HepG2 (cell line): ENCODE measurements around the gene DHX16. TPM values are rescaled to one million over a fixed set of nuclear protein-coding genes. Genes with fewer than 3 reads are reported as not detected.
A peak's percentile ranks its signal among the peaks of the same experiment; 100 is the strongest.

Source experiments
- CREM ChIP-seq, 2 experiments: sonication (generic) in 1 of 2; formaldehyde crosslinking in 1 of 2; IDR thresholded peaks; 2 replicates each; pipeline versions ENCODE4 v1.4.0 to v1.6.1; 2016 to 2020; ENCODE audit warnings: antibody characterized with exemption in 1 of 2, mild to moderate bottlenecking in 1 of 2, missing genetic modification reagents in 1 of 2
- HINFP ChIP-seq: sonication (generic); formaldehyde crosslinking; IDR thresholded peaks from 2 replicates; pipeline ENCODE4 v1.4.0; 2020; ENCODE audit warnings: low read depth, mild to moderate bottlenecking, missing genetic modification reagents
- HMGA1 ChIP-seq: sonication (generic); formaldehyde crosslinking; conservative IDR thresholded peaks from 2 replicates; pipeline ENCODE4 v1.4.0; 2020; ENCODE audit warnings: missing genetic modification reagents
- HOXA5 ChIP-seq: sonication (generic); formaldehyde crosslinking; IDR thresholded peaks from 2 replicates; pipeline ENCODE4 v1.4.0; 2020; ENCODE audit warnings: missing genetic modification reagents
- KDM5B ChIP-seq: sonication (generic); formaldehyde crosslinking; IDR thresholded peaks from 2 replicates; pipeline ENCODE4 v1.4.0; 2020; ENCODE audit warnings: missing genetic modification reagents, mild to moderate bottlenecking, borderline replicate concordance
- MAF1 ChIP-seq: sonication (generic); formaldehyde crosslinking; IDR thresholded peaks from 2 replicates; pipeline ENCODE4 v1.5.0; 2020; ENCODE audit warnings: missing genetic modification reagents, borderline replicate concordance
- MAZ ChIP-seq, 2 experiments: sonication (generic) in 1 of 2; formaldehyde crosslinking in 1 of 2; IDR thresholded peaks; 2 replicates each; pipeline versions ENCODE4 v1.5.0 to v1.6.1; 2012 to 2020; ENCODE audit warnings: low read depth in 2 of 2, mild to moderate bottlenecking in 2 of 2, borderline replicate concordance in 1 of 2, improper control_type of control experiment in 1 of 2, low read length in 1 of 2, missing genetic modification reagents in 1 of 2, moderate library complexity in 1 of 2
- MYNN ChIP-seq: sonication (generic); formaldehyde crosslinking; IDR thresholded peaks from 2 replicates; pipeline ENCODE4 v1.4.0; 2020; ENCODE audit warnings: mild to moderate bottlenecking, low read depth, missing genetic modification reagents
- NFKBIZ ChIP-seq: IDR thresholded peaks from 2 replicates; pipeline ENCODE4 v1.6.1; 2018; ENCODE audit warnings: missing genetic modification reagents, missing compliant biosample characterization
- ONECUT2 ChIP-seq: sonication (generic); formaldehyde crosslinking; IDR thresholded peaks from 2 replicates; pipeline ENCODE4 v1.4.0; 2020; ENCODE audit warnings: missing genetic modification reagents
- PRMT3 ChIP-seq: sonication (generic); formaldehyde crosslinking; IDR thresholded peaks from 2 replicates; pipeline ENCODE4 v1.8.1; 2022; ENCODE audit warnings: low read depth, mild to moderate bottlenecking, moderate library complexity, missing genetic modification reagents, borderline replicate concordance
- RXRB ChIP-seq: IDR thresholded peaks from 2 replicates; pipeline ENCODE4 v1.6.1; 2016; ENCODE audit warnings: borderline replicate concordance, missing genetic modification reagents, missing compliant biosample characterization
- SOX5 ChIP-seq: IDR thresholded peaks from 2 replicates; pipeline ENCODE4 v1.6.1; 2016; ENCODE audit warnings: borderline replicate concordance
- TBP ChIP-seq: sonication (generic); formaldehyde crosslinking; IDR thresholded peaks from 2 replicates; pipeline ENCODE4 v1.5.0; 2020; ENCODE audit warnings: missing genetic modification reagents
- TEAD2 ChIP-seq: sonication (generic); formaldehyde crosslinking; IDR thresholded peaks from 2 replicates; pipeline ENCODE4 v1.9.0; 2021; ENCODE audit warnings: missing genetic modification reagents
- ZNF292 ChIP-seq: sonication (generic); formaldehyde crosslinking; IDR thresholded peaks from 2 replicates; pipeline ENCODE4 v1.8.1; 2022; ENCODE audit warnings: mild to moderate bottlenecking, low read depth, missing genetic modification reagents, borderline replicate concordance
- ZNF552 ChIP-seq: sonication (generic); formaldehyde crosslinking; IDR thresholded peaks from 2 replicates; pipeline ENCODE4 v1.9.0; 2022; ENCODE audit warnings: missing genetic modification reagents, mild to moderate bottlenecking, borderline replicate concordance
- ZNF720 ChIP-seq: sonication (generic); formaldehyde crosslinking; IDR thresholded peaks from 2 replicates; pipeline ENCODE4 v1.4.0; 2020; ENCODE audit warnings: missing genetic modification reagents
- ZNF737 ChIP-seq: sonication (generic); formaldehyde crosslinking; IDR thresholded peaks from 2 replicates; pipeline ENCODE4 v1.5.0; 2020; ENCODE audit warnings: missing genetic modification reagents, mild to moderate bottlenecking, borderline replicate concordance
- ZNF766 ChIP-seq: sonication (generic); formaldehyde crosslinking; IDR thresholded peaks from 2 replicates; pipeline ENCODE4 v1.5.0; 2020; ENCODE audit warnings: missing genetic modification reagents, borderline replicate concordance
- ZNF891 ChIP-seq: sonication (generic); formaldehyde crosslinking; IDR thresholded peaks from 2 replicates; pipeline ENCODE4 v1.5.0; 2020; ENCODE audit warnings: mild to moderate bottlenecking, missing genetic modification reagents
- ZSCAN20 ChIP-seq: sonication (generic); formaldehyde crosslinking; IDR thresholded peaks from 2 replicates; pipeline ENCODE4 v1.4.0; 2020; ENCODE audit warnings: missing genetic modification reagents, mild to moderate bottlenecking, borderline replicate concordance
- polyA plus RNA-seq, 8 experiments: library from polyadenylated mRNA; depleted of rRNA in 3 of 8; stranded (reverse) in 7 of 8; unstranded in 1 of 8; fragments of >200 nt; fragmentation: Illumina TruSeq in 4 of 8; extraction: Trizol in 4 of 8; gene quantifications; 2 replicates each; pipeline versions ENCODE4 v1.2.1 to v1.2.3, GENCODE V29; 2011 to 2016; ENCODE audit warnings: low read depth in 4 of 8, missing spikeins in 1 of 8, mixed read lengths in 1 of 8; ENCODE audit not compliant: insufficient read depth in 1 of 8
- total RNA-seq, 5 experiments: library from RNA; depleted of rRNA; stranded (reverse); fragments of >200 nt; fragmentation: Illumina TruSeq; extraction: Trizol; gene quantifications; 2 replicates each; pipeline ENCODE4 v1.2.3, GENCODE V29; 2016; ENCODE audit warnings: low read depth in 1 of 5
- TF ChIP-seq, protein P1 (sequence below), 2 experiments: fragments of 450-650 bp in 1 of 2; sonication (generic) in 1 of 2; formaldehyde crosslinking; IDR thresholded peaks; 2 replicates each; pipeline versions ENCODE4 v1.5.0 to v1.8.0; 2020 to 2022; ENCODE audit warnings: mild to moderate bottlenecking in 1 of 2, missing genetic modification reagents in 1 of 2
- TF ChIP-seq, protein P2 (sequence below): sonication (generic); formaldehyde crosslinking; IDR thresholded peaks from 2 replicates; pipeline ENCODE4 v1.4.0; 2020; ENCODE audit warnings: missing genetic modification reagents

DHX16 gene
- total and polyA plus RNA-seq, 2 of the 13 experiments (the other 11 are each of a cell fraction or from before 2014, with no cell fraction given) = 57.0 to 58.5 TPM

GRCh38 chr6:30616811-30617564 lies 55.8 kb downstream of the DHX16 start, which contains the start of gene PPP1R10 (continued):
- TF ChIP-seq ZSCAN20 (CRISPR knock-in tag) (peak; percentile 71; the same call in 1 of the 2 replicates), RXRB (CRISPR knock-in tag) (peak; percentile 43; the same call in 1 of the 2 replicates), ZNF292 (CRISPR knock-in tag) (no peak), KDM5B (CRISPR knock-in tag) (peak; percentile 79), ZNF720 (CRISPR knock-in tag) (no peak), ZNF737 (CRISPR knock-in tag) (no peak), PRMT3 (CRISPR knock-in tag) (no peak; the same call in 1 of the 2 replicates), MAF1 (CRISPR knock-in tag) (peak; percentile 77), TEAD2 (CRISPR knock-in tag) (peak; percentile 37; the same call in 1 of the 2 replicates), NFKBIZ (CRISPR knock-in tag) (peak; percentile 91; the same call in 1 of the 2 replicates), HOXA5 (0 out of 2 replicates have a peak, but pooled peaks have one; percentile 41), MYNN (CRISPR knock-in tag) (peak; percentile 64; the same call in 1 of the 2 replicates), ZNF766 (CRISPR knock-in tag) (peak; percentile 66; the same call in 1 of the 2 replicates), ZNF891 (CRISPR knock-in tag) (no peak; the same call in 1 of the 2 replicates), HMGA1 (CRISPR knock-in tag) (no peak), ZNF552 (CRISPR knock-in tag) (no peak), HINFP (CRISPR knock-in tag) (peak; percentile 71; the same call in 1 of the 2 replicates), MAZ (IDR thresholded peaks at IDR 0.05; ENCODE audit: borderline replicate concordance, low read depth, low read length) (no peak; the same call in 1 of the 2 replicates), MAZ (CRISPR knock-in tag; IDR thresholded peaks at IDR 0.05; ENCODE audit: low read depth) (peak; percentile 65; the same call in 1 of the 2 replicates), SOX5 (CRISPR knock-in tag) (peak; percentile 62; the same call in 1 of the 2 replicates), ONECUT2 (CRISPR knock-in tag) (0 out of 2 replicates have a peak, but pooled peaks have one; percentile 43), CREM (IDR thresholded peaks at IDR 0.05) (peak; percentile 92), CREM (CRISPR knock-in tag; IDR thresholded peaks at IDR 0.05) (no peak; the same call in 1 of the 2 replicates), TBP (0 out of 2 replicates have a peak, but pooled peaks have one; percentile 34)
- TF ChIP-seq, protein P1, sequence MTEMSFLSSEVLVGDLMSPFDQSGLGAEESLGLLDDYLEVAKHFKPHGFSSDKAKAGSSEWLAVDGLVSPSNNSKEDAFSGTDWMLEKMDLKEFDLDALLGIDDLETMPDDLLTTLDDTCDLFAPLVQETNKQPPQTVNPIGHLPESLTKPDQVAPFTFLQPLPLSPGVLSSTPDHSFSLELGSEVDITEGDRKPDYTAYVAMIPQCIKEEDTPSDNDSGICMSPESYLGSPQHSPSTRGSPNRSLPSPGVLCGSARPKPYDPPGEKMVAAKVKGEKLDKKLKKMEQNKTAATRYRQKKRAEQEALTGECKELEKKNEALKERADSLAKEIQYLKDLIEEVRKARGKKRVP (CRISPR knock-in tag; IDR thresholded peaks at IDR 0.05) = peak in 1 of 2 experiments; percentile 62; a peak in 3 of 4 replicates
- TF ChIP-seq, protein P2, sequence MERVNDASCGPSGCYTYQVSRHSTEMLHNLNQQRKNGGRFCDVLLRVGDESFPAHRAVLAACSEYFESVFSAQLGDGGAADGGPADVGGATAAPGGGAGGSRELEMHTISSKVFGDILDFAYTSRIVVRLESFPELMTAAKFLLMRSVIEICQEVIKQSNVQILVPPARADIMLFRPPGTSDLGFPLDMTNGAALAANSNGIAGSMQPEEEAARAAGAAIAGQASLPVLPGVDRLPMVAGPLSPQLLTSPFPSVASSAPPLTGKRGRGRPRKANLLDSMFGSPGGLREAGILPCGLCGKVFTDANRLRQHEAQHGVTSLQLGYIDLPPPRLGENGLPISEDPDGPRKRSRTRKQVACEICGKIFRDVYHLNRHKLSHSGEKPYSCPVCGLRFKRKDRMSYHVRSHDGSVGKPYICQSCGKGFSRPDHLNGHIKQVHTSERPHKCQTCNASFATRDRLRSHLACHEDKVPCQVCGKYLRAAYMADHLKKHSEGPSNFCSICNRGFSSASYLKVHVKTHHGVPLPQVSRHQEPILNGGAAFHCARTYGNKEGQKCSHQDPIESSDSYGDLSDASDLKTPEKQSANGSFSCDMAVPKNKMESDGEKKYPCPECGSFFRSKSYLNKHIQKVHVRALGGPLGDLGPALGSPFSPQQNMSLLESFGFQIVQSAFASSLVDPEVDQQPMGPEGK (CRISPR knock-in tag) = peak; percentile 46; the same call in 1 of the 2 replicates
